NB4 (cell line): Measurements from ENCODE around the gene UNC13D.

Experiments
- MAX ChIP-seq: IDR thresholded peaks from 2 replicates; pipeline ENCODE4 v1.6.1; 2011; ENCODE audit warnings: low read depth, low read length
- POLR2A ChIP-seq: IDR thresholded peaks from 2 replicates; pipeline ENCODE4 v1.6.1; 2011; ENCODE audit warnings: mild to moderate bottlenecking; ENCODE audit not compliant: insufficient read length; ENCODE audit errors: extremely low read depth
- TF ChIP-seq, protein P1 (sequence below): IDR thresholded peaks from one replicate; pipeline ENCODE4 v1.5.1; 2012; ENCODE audit warnings: low read depth, low read length

GRCh38 chr17:75826561-75827307 is 17.5 kb downstream of the UNC13D start:
- TF ChIP-seq, protein P1, sequence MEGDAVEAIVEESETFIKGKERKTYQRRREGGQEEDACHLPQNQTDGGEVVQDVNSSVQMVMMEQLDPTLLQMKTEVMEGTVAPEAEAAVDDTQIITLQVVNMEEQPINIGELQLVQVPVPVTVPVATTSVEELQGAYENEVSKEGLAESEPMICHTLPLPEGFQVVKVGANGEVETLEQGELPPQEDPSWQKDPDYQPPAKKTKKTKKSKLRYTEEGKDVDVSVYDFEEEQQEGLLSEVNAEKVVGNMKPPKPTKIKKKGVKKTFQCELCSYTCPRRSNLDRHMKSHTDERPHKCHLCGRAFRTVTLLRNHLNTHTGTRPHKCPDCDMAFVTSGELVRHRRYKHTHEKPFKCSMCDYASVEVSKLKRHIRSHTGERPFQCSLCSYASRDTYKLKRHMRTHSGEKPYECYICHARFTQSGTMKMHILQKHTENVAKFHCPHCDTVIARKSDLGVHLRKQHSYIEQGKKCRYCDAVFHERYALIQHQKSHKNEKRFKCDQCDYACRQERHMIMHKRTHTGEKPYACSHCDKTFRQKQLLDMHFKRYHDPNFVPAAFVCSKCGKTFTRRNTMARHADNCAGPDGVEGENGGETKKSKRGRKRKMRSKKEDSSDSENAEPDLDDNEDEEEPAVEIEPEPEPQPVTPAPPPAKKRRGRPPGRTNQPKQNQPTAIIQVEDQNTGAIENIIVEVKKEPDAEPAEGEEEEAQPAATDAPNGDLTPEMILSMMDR: no peak
- TF ChIP-seq POLR2A (no peak), MAX (no peak)
